Left lung (tissue), 10 donors: ENCODE measurements around the gene AP4B1. TPM values are rescaled to one million over a fixed set of nuclear protein-coding genes. Genes with fewer than 3 reads are reported as not detected.

Experiments
- ATAC-seq: fragments of 200-7000 bp; cut with Tn5 transposase; one replicate; pipeline ENCODE4 v1.9.1; 2020; ENCODE audit warnings: moderate library complexity
- DNase-seq, 4 donors: peaks; one replicate each; pipeline ENCODE4 v3.0.0-alpha.2; 2013 to 2020
- H3K27ac ChIP-seq, 2 donors: fragments of 200-600 bp; sonication (generic) in 1 of 2; one replicate each; pipeline versions ENCODE4 v1.5.0 to v1.8.0; 2020 to 2021
- H3K27me3 ChIP-seq, 2 donors: fragments of 200-600 bp; sonication (generic) in 1 of 2; one replicate each; pipeline versions ENCODE4 v1.5.0 to v1.8.0; 2020 to 2021
- H3K36me3 ChIP-seq, 2 donors: fragments of 200-600 bp; sonication (generic) in 1 of 2; one replicate each; pipeline versions ENCODE4 v1.5.0 to v1.8.0; 2020 to 2021
- H3K4me1 ChIP-seq, 2 donors: fragments of 200-600 bp; one replicate each; pipeline ENCODE4 v1.8.0; 2021
- H3K4me3 ChIP-seq, 2 donors: fragments of 200-600 bp; sonication (generic) in 1 of 2; one replicate each; pipeline versions ENCODE4 v1.5.0 to v1.8.0; 2020 to 2021; ENCODE audit warnings: mild to moderate bottlenecking in 1 of 2
- H3K9me3 ChIP-seq, 2 donors: fragments of 200-600 bp; sonication (generic) in 1 of 2; one replicate each; pipeline versions ENCODE4 v1.5.0 to v1.8.0; 2020 to 2021
- intact Hi-C, 2 donors: fragments of 100-400 bp; cut with DNase I; formaldehyde crosslinking; loops; one replicate each; pipeline versions ENCODE4 v1.11.2 to v1.14.2; 2022
- polyA plus RNA-seq, 6 donors: library from polyadenylated mRNA; unstranded; fragments of 120-200 nt; gene quantifications; one replicate each; pipeline ENCODE4 v1.2.1, GENCODE V29; 2013; ENCODE audit not compliant: insufficient read length in 6 of 6
- total RNA-seq, 2 donors: library from RNA; stranded (reverse); fragmentation: NEBNext Ultra II Directional; extraction: Animal tissue kit (Norgen Biotek cat#: 25700); gene quantifications; one replicate each; pipeline ENCODE4 v1.2.1, GENCODE V29; 2021
- TF ChIP-seq, protein P1 (sequence below), 2 donors: fragments of 200-600 bp; sonication (generic) in 1 of 2; IDR thresholded peaks; one replicate each; pipeline versions ENCODE4 v1.5.0 to v1.8.0; 2021; ENCODE audit warnings: antibody characterized with exemption in 2 of 2
- donor health status: DM: no; HTN: yes; CAD: no.
- donor health status: DM: no; HTN: no; CAD: no.

AP4B1 gene
- total and polyA plus RNA-seq, 8 donors: 15.4 to 65.1 (median 54.6) TPM

DNA sequence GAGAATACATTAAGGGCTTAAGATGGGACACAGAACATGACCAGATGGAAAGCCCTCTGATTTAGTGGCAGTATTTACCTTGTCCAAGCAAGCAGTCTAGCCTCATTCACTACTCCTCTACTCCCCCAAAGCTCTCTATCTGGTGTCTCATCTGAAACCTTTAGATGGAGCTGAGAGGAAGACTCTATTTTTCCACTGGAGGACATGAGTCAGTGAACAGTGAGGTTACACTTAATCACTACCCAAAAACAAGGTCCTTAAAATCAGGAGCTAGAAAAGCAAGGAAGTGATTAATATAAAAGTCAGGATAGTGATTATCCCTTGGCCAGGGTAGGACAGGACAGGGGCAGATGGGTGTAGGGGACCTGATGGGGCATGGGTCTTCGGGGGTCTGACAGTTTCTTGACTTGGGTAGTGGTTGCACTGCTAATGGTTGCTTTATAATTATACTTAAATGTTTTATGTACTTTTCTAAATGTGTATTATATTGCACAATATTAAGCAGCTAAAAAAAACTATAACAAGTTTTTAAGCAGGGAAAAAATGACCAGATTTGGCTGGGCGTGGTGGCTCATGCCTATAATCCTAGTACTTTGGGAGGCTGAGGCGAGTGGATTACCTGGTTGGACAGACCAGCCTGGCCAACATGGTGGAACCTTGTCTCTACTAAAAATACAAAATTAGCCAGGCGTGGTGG, 36.1 kb downstream of the AP4B1 start:
- no peak overlapping the region for H3K4me3 ChIP-seq
- no peaks in the 10 kb centered on the region for H3K9me3 ChIP-seq
- no peak overlapping the region for H3K27ac ChIP-seq
- peaks cover 0 to 50% of the 10 kb centered on the region in 2 donors for H3K4me1 ChIP-seq
- no peaks in the 10 kb centered on the region for H3K36me3 ChIP-seq
- TF ChIP-seq, protein P1, sequence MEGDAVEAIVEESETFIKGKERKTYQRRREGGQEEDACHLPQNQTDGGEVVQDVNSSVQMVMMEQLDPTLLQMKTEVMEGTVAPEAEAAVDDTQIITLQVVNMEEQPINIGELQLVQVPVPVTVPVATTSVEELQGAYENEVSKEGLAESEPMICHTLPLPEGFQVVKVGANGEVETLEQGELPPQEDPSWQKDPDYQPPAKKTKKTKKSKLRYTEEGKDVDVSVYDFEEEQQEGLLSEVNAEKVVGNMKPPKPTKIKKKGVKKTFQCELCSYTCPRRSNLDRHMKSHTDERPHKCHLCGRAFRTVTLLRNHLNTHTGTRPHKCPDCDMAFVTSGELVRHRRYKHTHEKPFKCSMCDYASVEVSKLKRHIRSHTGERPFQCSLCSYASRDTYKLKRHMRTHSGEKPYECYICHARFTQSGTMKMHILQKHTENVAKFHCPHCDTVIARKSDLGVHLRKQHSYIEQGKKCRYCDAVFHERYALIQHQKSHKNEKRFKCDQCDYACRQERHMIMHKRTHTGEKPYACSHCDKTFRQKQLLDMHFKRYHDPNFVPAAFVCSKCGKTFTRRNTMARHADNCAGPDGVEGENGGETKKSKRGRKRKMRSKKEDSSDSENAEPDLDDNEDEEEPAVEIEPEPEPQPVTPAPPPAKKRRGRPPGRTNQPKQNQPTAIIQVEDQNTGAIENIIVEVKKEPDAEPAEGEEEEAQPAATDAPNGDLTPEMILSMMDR (IDR thresholded peaks at IDR 0.05): no peak
- ATAC-seq: no peak
- intact Hi-C loops: no loop called here
- no peaks in the 10 kb centered on the region for H3K27me3 ChIP-seq
- no peak for DNase-seq

DNA sequence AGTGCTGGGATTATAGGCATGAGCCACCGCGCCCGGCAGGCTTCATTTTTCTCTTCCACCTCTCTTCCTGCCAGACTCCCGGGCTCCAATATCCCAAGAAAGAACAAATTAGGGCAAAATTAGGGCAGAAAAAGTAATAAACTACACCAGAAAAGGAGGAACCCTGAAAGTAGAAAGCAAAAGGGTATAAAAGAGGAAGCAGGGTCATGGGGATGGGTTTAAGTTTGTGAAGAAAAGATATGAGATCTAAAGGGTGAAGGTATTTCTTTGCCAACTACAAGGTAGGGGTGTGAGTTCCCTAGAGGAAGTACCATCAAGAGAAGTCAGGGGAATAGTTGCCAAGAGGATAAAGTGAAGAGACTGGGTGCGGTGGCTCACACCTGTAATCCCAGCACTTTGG, 43.0 kb downstream of the AP4B1 start:
- no peaks in the 10 kb centered on the region for H3K27me3 ChIP-seq
- H3K4me1 ChIP-seq: peaks cover 0 to 41% of the 10 kb centered on the region in 2 donors
- DNase-seq (no peak), ATAC-seq (no peak)
- intact Hi-C loops: no loop called here
- no peaks in the 10 kb centered on the region for H3K36me3 ChIP-seq
- no peak overlapping the region for H3K4me3 ChIP-seq
- peak overlapping the region in 1 of 2 donors; percentile 1 for H3K27ac ChIP-seq
- TF ChIP-seq, protein P1 (IDR thresholded peaks at IDR 0.05): no peak
- H3K9me3 ChIP-seq: no peaks in the 10 kb centered on the region

DNA sequence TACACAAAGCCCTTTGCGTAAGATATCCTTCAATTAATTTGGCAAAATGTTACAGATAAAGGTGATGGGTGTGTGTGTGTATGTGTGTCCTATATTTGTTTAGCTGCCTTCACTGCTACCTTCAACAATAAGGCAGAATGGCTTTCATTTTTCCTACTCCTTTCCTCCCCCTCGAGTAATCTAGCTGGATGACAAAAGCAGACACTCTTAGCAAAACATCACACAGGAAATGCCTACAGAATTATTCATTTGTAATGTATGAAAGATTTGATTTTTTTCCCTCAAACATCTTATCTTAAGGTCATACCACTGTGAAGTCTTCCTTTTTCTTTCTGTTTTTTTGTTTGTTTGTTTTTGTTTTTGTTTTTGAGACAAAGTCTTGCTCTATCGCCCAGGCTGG, 43.7 kb downstream of the AP4B1 start:
- Histone ChIP-seq H3K4me3 (no peak overlapping the region), H3K9me3 (no peaks in the 10 kb centered on the region), H3K27ac (peak overlapping the region in 1 of 2 donors; percentile 1), H3K36me3 (no peaks in the 10 kb centered on the region), H3K27me3 (no peaks in the 10 kb centered on the region), H3K4me1 (peaks cover 0 to 49% of the 10 kb centered on the region in 2 donors)
- TF ChIP-seq, protein P1 (IDR thresholded peaks at IDR 0.05): no peak
- ATAC-seq: no peak
- no peak for DNase-seq
- intact Hi-C loops: no loop called here

DNA sequence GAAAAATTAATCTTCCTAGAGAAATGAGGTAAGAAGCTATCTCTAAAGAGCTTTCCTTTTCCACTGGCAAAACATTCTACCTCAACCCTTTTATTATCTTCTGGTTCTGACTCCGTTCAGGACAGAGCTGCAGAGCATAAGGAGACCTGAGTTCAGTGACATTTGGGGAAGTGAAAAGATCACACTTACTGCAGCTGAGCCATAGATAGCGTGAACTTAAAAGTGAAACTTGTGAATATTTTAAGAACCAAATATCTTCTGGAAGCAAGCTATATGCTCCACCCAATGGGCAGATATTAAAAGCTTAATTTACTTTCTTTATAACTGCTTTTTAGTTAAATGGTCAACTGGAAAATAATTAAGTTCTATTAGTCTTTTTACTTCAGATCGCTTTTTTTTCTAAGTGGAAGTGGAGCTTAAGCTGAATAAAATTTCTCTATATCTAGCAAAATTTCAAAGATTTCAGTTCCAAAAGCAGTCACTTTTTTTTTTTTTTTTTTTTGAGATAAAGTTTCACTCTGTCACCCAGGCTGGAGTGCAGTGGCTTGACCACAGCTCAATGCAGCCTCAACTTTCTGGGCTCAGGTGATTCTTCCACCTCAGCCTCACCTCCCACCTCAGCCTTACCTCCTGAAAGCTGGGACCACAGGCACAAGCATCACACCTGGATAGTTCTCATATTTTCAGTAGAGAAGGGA, 45.0 kb downstream of the AP4B1 start:
- intact Hi-C loops: no loop called here
- TF ChIP-seq, protein P1 (IDR thresholded peaks at IDR 0.05): no peak
- Histone ChIP-seq H3K4me3 (no peak overlapping the region), H3K9me3 (no peaks in the 10 kb centered on the region), H3K27ac (peak overlapping the region in 1 of 2 donors; percentile 75), H3K4me1 (peaks cover 0 to 50% of the 10 kb centered on the region in 2 donors), H3K27me3 (no peaks in the 10 kb centered on the region), H3K36me3 (no peaks in the 10 kb centered on the region)
- ATAC-seq (peak; percentile 57), DNase-seq (no peak)

DNA sequence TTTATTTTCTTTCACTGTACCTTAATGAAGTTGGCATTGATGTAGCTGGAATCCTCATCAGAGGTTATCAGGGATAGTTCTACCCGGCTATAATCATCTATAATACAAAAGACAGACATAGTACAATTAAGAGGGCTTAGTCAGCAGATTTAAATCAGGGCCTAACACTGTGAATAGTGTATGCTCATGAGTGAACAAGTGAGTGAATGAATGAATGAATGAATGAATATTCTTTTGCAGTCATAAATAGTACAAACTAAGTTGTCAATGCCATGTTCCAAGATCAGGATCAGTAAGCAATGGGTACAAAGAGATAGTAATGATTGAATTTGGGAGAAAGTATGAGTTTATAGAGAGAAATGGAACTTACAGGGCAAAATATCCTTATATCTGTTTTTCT, 45.6 kb downstream of the AP4B1 start:
- no peak overlapping the region for H3K4me3 ChIP-seq

More for the DNA sequence above, 45.6 kb downstream of the AP4B1 start:
- Histone ChIP-seq H3K9me3 (no peaks in the 10 kb centered on the region), H3K36me3 (no peaks in the 10 kb centered on the region), H3K4me1 (peaks cover 0 to 50% of the 10 kb centered on the region in 2 donors), H3K27ac (peak overlapping the region in 1 of 2 donors; percentile 75), H3K27me3 (no peaks in the 10 kb centered on the region)
- intact Hi-C loops: no loop called here
- ATAC-seq (no peak), DNase-seq (no peak)
- TF ChIP-seq, protein P1 (IDR thresholded peaks at IDR 0.05): no peak
